Activated CD4-positive, CD25-positive, alpha-beta regulatory T cell treated with anti-CD3 and anti-CD28 coated beads, Interleukin-2, amount 50 U/mL, for 24 hours (primary cell): ENCODE data around the gene SSNA1.

Source experiments
- ATAC-seq, 2 donors: fragments of 150-1000 bp; cut with Tn5 transposase; one replicate each; pipeline ENCODE4 v1.10.0; 2021; ENCODE audit warnings: mild to moderate bottlenecking in 1 of 2, moderate library complexity in 1 of 2

SSNA1 gene

DNA sequence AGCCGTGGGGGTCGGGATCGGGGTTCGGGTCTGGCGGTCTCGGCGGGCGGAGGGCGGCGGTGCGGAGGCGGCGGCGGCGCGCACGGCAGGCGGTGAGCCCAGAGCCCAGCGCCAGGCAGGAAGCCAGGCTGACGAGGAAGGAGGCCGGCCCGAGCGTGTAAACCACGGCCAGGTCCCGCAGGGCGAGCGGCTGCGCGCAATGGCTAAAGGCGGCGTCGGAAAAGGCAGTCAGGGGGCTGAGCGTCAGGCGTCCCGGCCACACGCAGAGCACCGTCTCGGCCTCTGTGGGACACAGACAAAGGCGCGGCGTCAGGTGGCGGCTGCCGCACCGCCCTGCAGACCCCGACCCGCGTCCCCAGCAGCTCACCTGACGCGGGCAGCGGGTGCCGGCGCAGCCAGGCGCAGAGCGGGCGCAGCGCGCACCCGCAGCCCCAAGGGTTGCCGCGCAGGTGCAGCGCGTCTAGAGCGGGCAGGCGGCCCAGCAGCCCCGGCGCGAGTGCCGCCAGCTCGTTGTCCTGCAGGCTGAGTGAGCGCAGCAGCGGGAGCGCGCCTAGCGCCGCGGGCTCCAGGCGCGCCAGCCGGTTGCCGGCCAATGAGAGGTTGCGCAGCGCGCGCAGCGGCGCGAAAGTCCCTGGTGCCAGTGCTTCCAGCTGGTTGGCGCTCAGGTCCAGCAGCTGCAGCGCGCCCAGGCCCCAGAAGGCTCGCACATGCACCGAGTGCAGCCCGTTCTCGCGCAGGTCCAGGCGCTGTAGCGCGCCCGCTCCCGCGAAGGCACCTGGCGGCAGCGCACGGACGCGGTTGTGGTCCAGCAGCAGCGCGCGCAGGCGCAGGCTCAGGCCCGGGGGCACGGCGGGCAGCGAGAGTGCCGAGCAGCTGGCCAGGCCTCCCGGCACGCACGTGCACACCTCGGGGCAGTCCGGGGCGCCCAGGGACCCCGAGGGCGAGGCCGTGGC lies 19.3 kb upstream of the SSNA1 start:
- peak; percentile 13 to 15 for ATAC-seq

DNA sequence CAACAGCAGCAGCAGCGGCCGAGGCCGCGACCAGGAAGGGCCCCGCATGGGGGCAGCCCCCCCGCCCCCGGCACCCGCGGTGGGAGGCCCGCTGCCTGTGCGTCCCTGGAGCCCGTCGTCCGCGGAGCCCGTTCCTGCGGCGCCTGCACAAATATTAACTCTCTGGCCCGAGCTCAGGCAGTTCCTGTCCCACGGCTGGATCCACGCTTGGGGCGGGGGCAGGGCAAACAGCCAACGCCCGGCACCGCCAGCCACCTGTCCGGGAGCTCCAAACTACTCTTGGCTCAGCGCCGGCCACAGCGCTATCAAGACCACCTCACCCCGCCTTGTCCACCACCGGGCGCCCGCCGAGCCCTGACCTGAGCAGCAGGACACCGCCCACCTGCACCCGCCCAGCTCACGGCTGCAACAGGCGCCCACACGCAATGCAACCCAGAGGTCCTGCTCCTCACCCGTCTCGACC lies 18.5 kb upstream of the SSNA1 start, which contains the start of gene LRRC26:
TSS of gene LRRC26 (minus strand) at position 156 of the 463 bp plus-strand sequence. CDS start at position 48, 108 bp downstream.
- ATAC-seq: no peak

DNA sequence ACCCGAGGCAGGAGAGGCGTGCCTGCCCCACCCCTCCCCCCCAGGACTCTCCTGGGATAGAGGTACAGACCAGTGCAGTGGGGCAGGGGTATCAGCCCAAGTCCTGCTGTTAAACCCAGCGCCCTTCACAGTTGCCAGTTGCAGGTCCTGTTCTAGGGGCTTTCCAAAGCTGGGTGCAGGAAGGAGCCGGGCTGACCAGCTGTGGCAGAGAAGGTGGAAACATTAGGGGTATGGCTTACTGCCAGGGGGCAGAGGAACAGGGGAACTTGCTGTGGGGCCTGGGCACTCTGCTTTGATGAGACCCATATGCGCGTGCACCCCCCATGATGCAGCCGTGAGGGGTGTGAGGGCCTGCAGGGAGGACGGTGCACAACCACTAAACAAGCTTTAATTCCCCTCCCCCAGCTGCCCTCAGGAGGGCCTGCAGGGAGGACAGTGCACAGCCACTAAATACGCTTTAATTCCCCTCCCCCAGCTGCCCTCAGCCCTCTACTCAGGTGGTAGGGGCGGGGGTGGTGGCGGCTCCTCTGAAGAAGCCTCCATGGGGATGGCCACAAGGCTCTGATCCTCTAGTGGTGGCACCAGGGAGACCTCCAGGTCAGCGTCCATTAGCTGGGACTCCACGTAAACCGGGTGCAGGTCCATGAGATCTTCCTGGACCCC lies 17.9 kb upstream of the SSNA1 start:
- no peak for ATAC-seq

DNA sequence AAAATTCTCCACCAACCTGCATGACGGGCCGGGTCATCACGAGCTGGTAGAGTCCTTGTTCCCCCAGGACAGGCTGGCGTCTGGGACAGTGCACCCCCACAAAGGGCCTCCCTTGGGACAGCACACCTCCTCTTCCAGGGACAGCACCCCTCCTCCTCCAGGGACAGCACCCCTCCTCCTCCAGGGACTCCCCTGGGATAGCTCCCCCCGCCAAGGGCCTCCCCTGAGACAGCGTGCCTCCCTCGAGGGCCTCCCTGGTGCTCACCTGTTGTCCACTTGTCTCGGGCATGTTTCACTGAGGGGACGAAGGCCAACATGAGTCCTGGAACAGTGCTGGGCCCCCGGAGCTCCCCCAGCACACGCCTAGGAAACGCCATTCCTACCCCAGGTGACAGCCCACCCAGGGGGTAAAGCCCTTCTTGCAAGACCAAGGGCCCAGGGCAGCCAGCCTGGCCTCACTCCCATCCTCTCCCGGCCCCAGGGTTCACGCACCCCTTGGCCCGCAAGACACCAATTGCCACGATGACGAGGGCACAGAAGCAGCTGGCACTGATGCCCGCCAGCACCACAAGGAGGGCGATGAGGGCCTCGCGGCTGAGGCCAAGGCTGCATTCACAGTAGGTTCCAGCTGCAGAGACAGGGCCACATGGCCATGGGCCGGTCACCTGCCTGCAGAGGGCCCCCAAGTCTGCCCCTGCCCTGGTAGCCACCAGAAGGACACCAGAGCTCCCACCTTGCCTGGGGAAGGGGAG lies 17.2 kb upstream of the SSNA1 start:
- no peak for ATAC-seq

DNA sequence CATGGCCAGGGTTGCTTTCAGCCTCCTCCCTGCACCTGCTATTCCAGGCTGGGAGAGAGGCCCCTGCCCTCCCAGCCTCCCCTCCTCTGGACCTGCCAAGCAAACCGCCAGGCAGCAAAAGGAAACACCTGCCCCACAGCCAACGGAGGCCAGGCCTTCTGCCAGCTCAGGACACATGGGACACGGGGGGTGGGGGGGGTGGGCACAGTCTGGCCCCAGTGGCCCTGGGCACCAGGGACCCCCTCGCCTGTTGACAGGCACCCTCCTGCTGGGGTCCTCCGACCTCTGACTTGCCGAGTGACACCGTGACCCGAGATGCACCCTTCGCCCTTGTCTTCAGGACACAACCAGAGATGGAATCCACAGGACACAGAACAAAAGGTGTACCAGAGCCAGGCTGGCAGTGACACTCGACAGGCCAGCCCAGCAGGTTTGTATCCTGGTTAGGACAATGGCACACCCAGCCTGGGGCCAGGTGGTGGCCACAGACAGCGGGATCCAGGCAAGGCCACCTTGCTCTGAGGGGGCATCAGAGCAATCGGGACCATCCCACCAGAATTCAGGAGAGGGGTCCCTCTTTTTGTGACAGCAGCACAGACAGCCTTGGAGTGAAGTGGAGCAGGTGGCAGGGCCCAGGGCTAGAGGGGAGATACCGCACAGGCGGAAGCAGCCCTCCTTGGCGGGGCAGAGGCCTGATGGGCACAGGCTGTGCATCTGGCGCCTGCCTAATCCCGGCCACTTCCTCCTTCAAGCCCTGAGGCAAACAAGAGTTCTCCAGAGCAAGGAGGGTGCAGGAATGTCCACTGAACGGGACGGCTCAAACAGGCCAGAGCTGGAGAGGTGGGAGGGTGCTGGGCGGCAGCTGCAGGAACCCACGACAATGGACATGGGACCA lies 15.3 kb upstream of the SSNA1 start:
- no peak for ATAC-seq

DNA sequence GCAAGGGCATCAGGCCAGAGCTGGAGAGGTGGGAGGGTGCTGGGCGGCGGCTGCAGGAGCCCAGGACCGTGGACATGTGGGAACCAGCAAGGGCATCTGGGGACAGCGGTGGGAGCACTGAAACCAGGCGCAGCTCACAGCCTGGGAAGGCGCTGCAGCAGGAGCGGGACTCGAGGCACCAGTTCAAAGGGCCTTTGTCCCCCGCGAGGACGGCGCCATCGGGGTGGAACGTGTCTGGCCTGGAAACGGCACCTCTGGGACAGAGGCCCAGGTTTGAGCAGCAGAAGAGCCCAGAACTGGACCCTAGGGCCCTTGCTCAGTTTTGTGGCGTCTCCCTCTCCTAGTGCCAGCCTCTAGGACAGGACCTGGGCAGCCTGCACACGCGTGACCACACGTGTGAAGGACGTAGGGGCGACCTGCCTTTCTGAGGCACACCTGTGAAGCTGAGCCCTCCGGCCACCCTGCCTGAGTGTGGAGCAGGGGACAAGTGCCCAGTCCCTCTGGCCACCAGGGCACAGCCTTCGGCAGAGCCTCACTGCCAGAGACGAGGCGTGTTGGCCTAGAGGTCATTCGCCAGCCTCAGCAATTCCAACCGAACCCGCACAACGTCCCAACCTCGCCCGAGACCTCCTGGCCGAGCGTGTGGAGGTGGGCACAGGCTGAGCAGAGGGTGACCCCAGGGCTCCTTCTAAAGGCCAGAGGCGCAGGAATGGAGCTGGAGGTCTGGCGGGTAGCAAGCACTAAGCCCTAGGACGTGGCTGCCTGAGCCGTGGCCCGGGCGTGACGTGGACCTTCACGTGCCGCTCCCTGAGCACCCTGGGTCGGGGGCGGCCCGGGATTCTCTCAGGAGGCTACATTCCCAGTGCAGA lies 14.4 kb upstream of the SSNA1 start:
- ATAC-seq: no peak

DNA sequence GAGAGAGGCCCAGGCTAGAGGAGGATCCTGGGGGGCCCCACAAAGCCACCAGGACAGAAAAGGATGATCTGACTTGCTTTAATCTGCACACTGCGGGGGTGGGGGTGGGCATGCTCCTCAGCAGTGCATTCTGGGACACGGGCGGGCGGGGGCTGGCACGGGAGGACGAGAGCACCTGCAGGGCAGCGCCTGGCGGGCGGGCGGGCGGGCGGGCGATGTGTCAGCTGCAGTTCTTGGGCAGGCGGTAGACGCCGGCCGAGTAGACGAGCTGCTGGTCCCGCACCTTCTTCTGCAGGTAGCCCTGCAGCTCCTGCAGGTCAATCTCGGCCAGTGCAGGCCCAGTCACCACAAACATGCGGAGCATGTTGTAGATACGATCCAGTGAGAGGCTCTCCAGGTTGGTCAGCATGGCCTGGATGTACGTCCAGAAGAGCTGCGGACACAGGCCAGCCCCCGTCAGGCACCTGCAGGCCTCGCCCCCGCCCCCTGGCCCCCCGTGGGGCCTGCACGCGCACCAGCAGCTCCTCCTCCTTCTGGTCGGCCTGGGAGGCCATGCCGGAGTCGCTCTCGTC lies 13.7 kb upstream of the SSNA1 start:
- ATAC-seq: no peak

DNA sequence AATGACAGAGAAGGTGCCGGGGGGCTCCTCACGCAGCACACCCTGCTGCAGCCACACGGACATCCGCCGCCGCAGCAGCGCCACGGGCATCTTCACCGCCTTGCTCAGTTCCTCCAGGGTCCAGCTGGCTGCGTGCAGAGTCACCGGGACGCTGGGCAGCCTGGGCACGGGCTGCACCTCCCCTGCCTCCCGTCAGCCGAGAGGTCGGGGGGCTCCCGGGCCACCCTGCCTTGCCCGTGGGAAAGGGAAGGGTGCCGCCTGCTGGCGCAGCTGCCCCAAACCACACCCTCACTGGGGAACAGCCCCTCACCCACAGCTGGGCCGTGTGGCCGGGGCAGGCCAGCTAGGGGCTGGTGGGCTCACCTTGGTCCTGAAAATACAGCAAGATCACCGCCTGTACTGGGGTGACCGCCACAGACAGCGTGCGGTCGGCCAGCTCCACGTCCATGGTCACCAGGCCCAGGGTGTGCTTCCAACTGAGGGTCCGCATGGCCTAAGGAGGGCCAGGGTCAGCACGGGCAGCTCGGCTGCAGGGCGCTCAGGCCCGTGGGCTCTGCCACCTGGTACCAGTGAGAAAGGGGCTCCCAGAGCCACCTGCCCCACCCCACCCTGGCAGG lies 13.0 kb upstream of the SSNA1 start:
- ATAC-seq: peak in 1 of 2 donors; percentile 12

DNA sequence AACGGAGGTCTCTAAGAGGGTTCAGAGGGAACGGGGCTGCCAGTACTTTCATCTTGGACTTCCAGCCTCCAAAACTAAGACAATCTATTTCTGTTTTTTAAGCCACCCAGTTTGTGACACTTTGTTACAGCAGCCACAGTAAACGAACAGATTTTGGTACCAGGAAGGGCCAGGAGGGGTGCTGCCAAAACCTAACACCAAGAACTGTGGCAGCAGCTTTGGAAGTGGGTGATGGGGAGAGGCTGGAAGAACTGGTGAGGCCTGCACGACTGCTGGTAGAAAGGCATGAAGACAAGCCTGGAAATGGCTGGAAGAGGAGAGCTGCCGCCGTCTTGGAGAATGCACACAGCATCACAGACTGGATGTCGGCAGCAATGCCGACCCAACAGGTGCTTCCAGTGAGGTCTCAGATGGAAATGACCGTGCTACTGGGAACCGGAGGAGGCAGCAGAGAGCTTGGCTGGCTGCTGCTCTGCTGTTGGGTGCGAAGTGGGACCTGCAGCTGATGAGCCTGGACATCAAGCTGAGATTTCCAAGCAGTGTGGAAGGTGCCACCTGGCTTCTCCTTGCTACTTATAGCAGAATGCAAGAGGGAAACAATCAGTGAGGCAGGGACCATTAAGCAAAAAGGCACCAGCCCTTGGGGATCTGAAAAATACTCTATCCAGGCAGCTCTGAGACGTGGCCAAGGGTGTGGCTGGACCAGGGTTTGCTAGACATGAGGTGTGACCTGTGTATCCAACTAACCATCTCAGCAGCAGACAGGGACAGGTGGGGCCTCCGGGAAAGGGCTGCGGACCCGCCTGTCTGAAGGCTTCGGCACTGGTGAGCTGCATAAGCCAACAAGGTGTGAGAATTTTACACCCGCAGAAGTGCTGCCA lies 11.9 kb upstream of the SSNA1 start:
- peak in 1 of 2 donors; percentile 54 for ATAC-seq

DNA sequence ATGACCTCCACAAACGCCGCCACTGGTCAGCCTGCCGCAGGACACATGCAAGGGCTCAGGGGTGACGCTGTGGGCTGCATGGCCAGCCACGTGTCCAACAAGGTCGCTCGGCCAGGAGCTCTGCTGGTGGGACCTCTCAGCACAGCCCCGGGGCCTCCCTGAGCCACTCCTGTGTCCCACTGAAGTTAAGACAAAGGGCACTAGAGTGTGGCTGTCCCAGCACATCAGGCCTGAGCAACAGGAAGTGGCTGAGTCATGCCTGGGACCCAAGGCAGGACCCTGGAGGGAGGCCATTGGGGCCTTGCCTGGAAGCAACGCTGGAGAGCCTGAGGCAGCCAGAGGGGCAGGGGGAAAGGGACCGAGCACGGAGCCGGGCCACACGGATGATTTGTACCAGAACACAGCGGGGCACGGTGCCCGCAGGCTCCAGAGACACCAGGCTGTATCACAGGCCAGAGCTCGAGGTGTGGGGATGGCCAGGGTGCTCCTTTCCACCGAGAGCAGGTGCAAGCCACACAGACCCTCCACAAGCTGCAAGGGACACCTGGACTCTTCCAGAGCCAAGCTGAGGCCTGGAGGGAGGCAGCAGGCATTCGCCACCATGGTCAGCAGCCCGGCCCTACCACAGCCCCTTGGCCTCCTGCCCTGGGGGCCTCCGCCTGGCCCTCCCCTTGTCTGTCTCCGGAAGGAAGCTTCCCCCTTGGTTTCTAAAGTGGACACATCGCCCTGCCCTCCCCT lies 10.1 kb upstream of the SSNA1 start:
- no peak for ATAC-seq

DNA sequence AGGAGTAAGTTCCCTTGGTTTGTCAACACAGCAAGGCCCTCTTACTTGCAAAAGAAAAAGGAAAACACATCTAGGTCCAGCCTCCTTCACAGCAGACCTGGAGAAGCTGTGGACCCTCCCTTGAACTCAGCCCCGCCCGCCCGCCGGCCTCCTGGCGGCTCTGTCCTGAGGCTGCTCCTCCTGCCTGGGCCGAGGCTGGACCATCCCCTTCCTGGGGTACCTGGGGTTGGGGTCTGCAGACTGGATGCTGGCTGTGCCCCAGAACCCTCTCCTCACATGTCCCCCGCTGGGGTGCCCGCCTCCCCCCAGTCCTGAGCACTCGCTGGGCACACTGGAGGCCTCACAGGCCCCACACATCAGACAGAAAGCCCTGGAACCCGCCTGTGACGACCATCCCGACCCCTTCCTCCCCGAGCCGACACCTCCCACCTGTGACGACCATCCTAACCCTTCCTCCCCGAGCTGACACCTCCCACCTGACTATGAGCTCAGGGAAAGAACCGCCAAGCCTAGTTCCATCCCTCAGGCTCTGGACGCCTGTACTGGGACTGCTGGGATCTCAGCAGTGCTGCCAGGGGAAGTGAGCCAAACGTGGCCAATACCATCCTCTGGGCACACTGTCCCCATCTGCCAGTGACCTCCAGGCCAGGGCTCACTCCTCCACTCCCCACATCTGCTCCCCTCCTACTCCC lies 9.4 kb upstream of the SSNA1 start:
- no peak for ATAC-seq

DNA sequence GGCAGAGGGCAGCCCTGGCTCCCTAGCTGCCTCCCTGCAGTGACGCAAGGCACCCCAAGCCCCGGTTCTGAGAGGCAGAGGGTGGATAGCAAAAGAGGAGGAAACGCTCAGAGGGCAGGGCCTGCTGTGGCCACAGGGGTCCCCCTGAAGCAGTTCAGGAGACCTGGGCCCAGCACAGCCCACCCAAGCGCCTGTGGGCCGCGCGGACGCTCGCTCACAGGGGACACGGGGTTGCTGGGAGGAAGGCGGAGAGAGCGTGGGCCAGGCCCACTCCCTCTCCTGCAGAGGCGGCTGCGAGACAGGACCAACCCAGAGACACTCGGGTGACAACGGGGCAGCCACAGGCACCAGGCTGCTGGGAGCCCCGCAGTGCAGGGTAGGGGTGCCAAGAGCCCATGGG lies 8.7 kb upstream of the SSNA1 start:
- no peak for ATAC-seq

DNA sequence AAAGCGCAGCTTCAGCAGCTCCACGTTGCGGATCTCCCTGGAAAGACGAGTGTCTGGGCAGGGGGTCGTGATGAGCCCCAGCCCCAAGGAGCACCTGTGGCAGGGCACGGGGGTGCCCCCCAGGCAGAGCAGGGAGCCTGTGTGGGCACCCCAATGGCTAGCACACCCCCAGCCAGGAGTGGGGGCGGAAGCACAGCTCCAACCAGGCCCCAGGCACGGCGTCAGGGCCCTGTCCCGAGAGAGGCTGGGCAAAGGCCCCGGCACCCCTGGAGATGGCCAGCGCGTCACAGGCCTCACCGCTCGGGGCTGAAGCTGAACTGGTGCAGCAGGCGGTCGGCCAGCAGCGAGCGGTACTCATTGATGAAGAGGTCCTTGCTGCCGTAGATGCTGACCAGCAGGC lies 8.0 kb upstream of the SSNA1 start:
- ATAC-seq: no peak

DNA sequence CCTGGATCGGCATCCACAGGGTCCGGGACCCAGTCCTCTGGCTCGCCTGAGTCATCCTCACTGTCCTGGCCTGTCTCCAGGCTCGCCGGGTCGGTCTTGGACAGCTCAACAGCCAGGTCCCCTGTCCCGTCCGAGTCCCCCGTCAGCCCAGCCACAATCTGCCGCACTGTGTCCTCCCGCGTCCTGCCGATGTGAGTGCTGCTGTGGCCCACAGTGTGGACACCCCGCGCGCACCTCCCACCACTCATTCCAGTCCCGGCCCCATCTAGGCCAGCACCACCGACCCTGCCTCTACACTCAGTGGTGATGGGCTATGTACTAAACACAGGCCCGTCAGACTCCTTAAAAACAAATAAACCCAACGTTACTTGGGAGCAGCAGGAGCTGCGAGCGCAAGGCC lies 6.8 kb upstream of the SSNA1 start:
- ATAC-seq: no peak

DNA sequence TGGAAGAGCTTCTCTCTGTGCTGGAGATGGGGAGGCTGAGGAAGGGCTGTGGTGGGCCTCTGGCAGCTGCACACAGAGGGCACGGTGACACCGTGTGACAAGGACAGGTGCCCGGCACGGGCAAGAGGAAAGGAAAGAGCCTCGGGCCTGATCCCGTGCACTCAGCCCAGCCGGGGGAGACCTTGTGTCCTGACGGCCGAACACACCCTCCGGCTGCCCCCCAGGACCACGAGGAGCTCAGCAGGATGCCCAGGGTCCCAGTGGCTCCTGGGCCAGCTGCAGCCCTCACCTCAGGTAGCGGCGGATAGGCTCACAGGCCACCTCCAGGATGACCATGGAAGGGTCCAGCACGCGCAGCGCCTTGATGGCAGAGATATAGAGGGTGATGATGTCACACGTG lies 5.6 kb upstream of the SSNA1 start:
- ATAC-seq: no peak

DNA sequence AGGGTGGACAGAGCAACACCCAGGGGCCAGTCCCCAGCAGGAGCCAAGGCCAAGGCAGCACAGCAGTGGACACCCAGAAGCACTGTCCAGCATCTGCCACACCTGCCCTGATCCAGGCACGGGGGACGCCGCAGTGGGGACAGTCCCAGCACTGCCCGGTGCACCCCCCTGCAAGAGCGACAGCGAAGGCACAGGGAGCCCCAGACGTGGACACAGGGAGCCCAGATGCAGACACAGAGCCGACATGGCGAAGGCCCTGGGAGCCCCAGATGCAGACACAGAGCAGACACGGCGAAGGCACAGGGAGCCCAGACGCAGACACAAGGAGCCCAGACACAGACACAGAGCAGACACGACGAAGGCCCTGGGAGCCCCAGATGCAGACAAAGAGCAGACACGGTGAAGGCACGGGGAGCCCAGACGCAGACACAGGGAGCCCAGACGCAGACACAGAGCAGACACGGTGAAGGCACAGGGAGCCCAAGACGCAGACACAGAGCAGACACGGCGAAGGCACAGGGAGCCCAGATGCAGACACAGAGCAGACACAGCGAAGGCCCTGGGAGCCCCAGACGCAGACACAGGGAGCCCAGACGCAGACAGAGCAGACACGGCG lies 4.4 kb upstream of the SSNA1 start:
- ATAC-seq: no peak
